Measurements from ENCODE around the gene SENP1. TPM values are rescaled to one million over a fixed set of nuclear protein-coding genes. Genes with fewer than 3 reads are reported as not detected.
"Not testable (repeated sequence)": the region's sequence is repeated elsewhere in the genome, so short reads cannot be mapped to it uniquely, and the experiment has no call there.

Gene SENP1
- total RNA-seq, 1 donor from 2014 or later: 33.5 TPM

- DNase-seq: not testable (repeated sequence)
These were observed 5.4 kb upstream of the SENP1 start for GRCh38 chr12:48111312-48111693.

- no peak for DNase-seq
These were observed 4.9 kb upstream of the SENP1 start for GRCh38 chr12:48110691-48111311.

GRCh38 chr12:48109424-48109823, 3.5 kb upstream of the SENP1 start:
- DNase-seq: no peak

GRCh38 chr12:48106681-48107613, 1.1 kb upstream of the SENP1 start:
- DNase-seq: no peak

GRCh38 chr12:48105321-48105866, 485 bp downstream of the SENP1 start:
- no peak for DNase-seq

- no peak for DNase-seq
These were observed 1.3 kb downstream of the SENP1 start for GRCh38 chr12:48104531-48104930.

GRCh38 chr12:48092611-48093010, 13.3 kb downstream of the SENP1 start:
- DNase-seq: no peak

GRCh38 chr12:48086327-48086726, 19.6 kb downstream of the SENP1 start:
- no peak for DNase-seq

- no peak for DNase-seq
These were observed 20.9 kb downstream of the SENP1 start for GRCh38 chr12:48084841-48085460.

- no peak for DNase-seq
These were observed 21.8 kb downstream of the SENP1 start for GRCh38 chr12:48084066-48084465.

GRCh38 chr12:48080821-48081220, 25.1 kb downstream of the SENP1 start:
- DNase-seq: no peak

- no peak for DNase-seq
These were observed 25.6 kb downstream of the SENP1 start for GRCh38 chr12:48080285-48080684.

- no peak for DNase-seq
These were observed 27.0 kb downstream of the SENP1 start for GRCh38 chr12:48078901-48079300.

GRCh38 chr12:48077111-48077510, 28.8 kb downstream of the SENP1 start:
- no peak for DNase-seq

- no peak for DNase-seq
These were observed 30.0 kb downstream of the SENP1 start for GRCh38 chr12:48075832-48076231.

GRCh38 chr12:48074266-48074665, 31.6 kb downstream of the SENP1 start:
- DNase-seq: no peak

GRCh38 chr12:48072266-48072665, 33.6 kb downstream of the SENP1 start:
- DNase-seq: no peak

GRCh38 chr12:48071808-48072207, 34.1 kb downstream of the SENP1 start:
- no peak for DNase-seq

- DNase-seq: no peak
These were observed 35.1 kb downstream of the SENP1 start for GRCh38 chr12:48070731-48071130.

GRCh38 chr12:48070033-48070432, 35.8 kb downstream of the SENP1 start:
- no peak for DNase-seq

- no peak for DNase-seq
These were observed 36.6 kb downstream of the SENP1 start for GRCh38 chr12:48069241-48069640.

GRCh38 chr12:48068457-48068856, 37.4 kb downstream of the SENP1 start:
- DNase-seq: no peak
